Esophagus squamous epithelium (tissue), 5 donors: ENCODE measurements around the gene RNF19B. TPM values are rescaled to one million over a fixed set of nuclear protein-coding genes. Genes with fewer than 3 reads are reported as not detected.
A peak's percentile ranks its signal among the peaks of the same experiment; 100 is the strongest.

Source experiments
- DNase-seq: peaks from one replicate; lab custom pipeline; 2025; lab: John Stamatoyannopoulos, UW
- H3K27ac ChIP-seq, 4 donors: fragments of 200-600 bp; sonication (generic); one replicate each; pipeline ENCODE4 v1.5.1; 2016 to 2019; ENCODE audit warnings: mild to moderate bottlenecking in 1 of 4
- H3K27me3 ChIP-seq, 4 donors: fragments of 200-600 bp; sonication (generic); 1 replicate in 3 of 4; 2 replicates in 1 of 4; pipeline versions ENCODE4 v1.5.1 to v1.6.0; 2017 to 2021; ENCODE audit warnings: antibody characterized with exemption in 1 of 4
- H3K36me3 ChIP-seq, 3 donors: fragments of 200-600 bp; sonication (generic); one replicate each; pipeline ENCODE4 v1.5.1; 2016 to 2019
- H3K4me1 ChIP-seq, 3 donors: fragments of 200-600 bp; sonication (generic); one replicate each; pipeline ENCODE4 v1.5.1; 2017 to 2019
- H3K4me3 ChIP-seq, 4 donors: fragments of 200-600 bp; sonication (generic); 1 replicate in 3 of 4; 2 replicates in 1 of 4; pipeline ENCODE4 v1.5.1; 2016 to 2019; ENCODE audit warnings: mild to moderate bottlenecking in 2 of 4, moderate library complexity in 1 of 4
- H3K9me3 ChIP-seq, 3 donors: fragments of 200-600 bp; sonication (generic); one replicate each; pipeline ENCODE4 v1.5.1; 2016 to 2019
- POLR2A ChIP-seq, 4 donors: fragments of 450-650 bp; IDR thresholded peaks; one replicate each; pipeline ENCODE4 v1.6.1; 2017; ENCODE audit warnings: antibody characterized with exemption in 4 of 4, mild to moderate bottlenecking in 4 of 4, moderate library complexity in 3 of 4
- WGBS, 2 donors: methylation state at CpG; one replicate each; pipeline ENCODE4 v1.1.5; 2018; 5-methylcytosine and 5-hydroxymethylcytosine counted together
- intact Hi-C: fragments of 100-400 bp; cut with DNase I; formaldehyde crosslinking; loops from one replicate; pipeline ENCODE4 v1.15.0; 2022
- total RNA-seq, 4 donors: library from RNA; depleted of rRNA; stranded (reverse); fragments of >200 nt; gene quantifications; one replicate each; pipeline ENCODE4 v1.1.0, GENCODE V29; 2016
- TF ChIP-seq, protein P1 (sequence below), 6 experiments: fragments of 450-650 bp in 4 of 6; fragments of 200-600 bp in 2 of 6; sonication (generic) in 2 of 6; IDR thresholded peaks; one replicate each; pipeline ENCODE4 v1.5.1; 2016 to 2019; ENCODE audit warnings: antibody characterized with exemption in 6 of 6, mild to moderate bottlenecking in 4 of 6, moderate library complexity in 4 of 6
- donor health status: DM: yes; HTN: yes; CAD: no.

The RNF19B gene
- total RNA-seq, 4 donors from 2014 or later, result 24.2 to 61.6 (median 46.4) TPM

DNA sequence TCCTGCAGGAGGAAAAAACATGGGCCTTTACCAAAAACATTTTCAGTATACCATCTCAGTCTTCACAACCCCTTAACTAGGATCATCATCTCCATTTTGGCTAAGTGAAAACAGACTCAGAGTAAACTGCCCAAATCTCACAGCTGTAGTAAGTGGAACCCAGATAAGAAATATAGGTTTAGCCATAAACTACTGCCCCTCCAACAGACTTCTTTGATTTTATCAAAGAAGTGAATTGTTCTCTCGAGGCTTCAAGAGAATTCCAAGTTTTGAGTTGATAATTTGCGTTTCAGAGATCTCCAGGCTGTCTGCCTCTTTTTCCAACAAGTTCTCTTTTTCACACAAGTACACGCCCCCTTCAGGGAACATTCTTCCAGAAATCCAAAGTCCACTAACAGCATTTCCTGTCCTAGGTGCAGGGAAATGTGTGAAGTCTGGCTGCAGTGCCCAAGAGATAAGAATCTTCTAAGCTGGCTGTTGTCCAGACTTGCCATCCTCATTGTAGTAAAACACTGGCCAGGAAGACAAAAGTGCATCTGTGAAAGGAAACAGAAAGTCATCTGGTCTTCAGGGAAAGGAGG, 30.8 kb downstream of the RNF19B start:
- WGBS, 2 donors, result 55 to 64% methylated on average over 3 of the region's 3 CpGs
- Histone ChIP-seq H3K4me1 (peaks cover 7 to 44% (median 14%) of the 10 kb centered on the region in 3 donors), H3K27ac (peak overlapping the region in 3 of 4 donors; percentile 12 to 45 (median 38)), H3K4me3 (no peak overlapping the region), H3K9me3 (no peaks in the 10 kb centered on the region), H3K36me3 (peaks cover 4 to 45% (median 12%) of the 10 kb centered on the region in 3 donors), H3K27me3 (no peaks in the 10 kb centered on the region)
- DNase-seq, result no peak
- intact Hi-C loops, result loop anchor here (10.0 kb wide), 2 partner anchors 71 to 121 kb away; no protein-coding TSS in a partner anchor
- TF ChIP-seq POLR2A (IDR thresholded peaks at IDR 0.05), result no peak
- TF ChIP-seq, protein P1, sequence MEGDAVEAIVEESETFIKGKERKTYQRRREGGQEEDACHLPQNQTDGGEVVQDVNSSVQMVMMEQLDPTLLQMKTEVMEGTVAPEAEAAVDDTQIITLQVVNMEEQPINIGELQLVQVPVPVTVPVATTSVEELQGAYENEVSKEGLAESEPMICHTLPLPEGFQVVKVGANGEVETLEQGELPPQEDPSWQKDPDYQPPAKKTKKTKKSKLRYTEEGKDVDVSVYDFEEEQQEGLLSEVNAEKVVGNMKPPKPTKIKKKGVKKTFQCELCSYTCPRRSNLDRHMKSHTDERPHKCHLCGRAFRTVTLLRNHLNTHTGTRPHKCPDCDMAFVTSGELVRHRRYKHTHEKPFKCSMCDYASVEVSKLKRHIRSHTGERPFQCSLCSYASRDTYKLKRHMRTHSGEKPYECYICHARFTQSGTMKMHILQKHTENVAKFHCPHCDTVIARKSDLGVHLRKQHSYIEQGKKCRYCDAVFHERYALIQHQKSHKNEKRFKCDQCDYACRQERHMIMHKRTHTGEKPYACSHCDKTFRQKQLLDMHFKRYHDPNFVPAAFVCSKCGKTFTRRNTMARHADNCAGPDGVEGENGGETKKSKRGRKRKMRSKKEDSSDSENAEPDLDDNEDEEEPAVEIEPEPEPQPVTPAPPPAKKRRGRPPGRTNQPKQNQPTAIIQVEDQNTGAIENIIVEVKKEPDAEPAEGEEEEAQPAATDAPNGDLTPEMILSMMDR (IDR thresholded peaks at IDR 0.05), result peak in 1 of 6 experiments; percentile 11

DNA sequence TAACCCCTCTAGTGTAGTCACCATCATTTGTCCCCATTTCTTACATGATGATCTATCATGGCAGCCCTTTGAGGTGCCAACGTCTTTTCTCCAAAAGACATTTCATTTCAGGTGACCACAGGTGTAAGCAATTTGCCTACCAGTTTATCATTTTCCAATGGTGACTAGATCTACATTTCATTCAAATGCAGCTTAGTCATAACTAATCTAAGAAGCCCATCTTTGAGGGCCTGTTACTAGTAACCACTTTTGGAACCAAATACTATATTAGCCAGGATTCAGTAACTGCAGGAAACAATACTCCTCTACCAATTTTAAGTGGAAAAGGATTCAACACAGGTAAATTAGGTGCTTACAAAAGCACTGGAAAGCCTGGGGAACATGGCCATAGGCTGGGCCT, 32.8 kb downstream of the RNF19B start:
- intact Hi-C loops, result loop anchor here (10.0 kb wide), 2 partner anchors 73 to 123 kb away; no protein-coding TSS in a partner anchor
- no peak for DNase-seq
- Histone ChIP-seq H3K4me3 (no peak overlapping the region), H3K27me3 (no peaks in the 10 kb centered on the region), H3K36me3 (peaks cover under 1 to 26% (median 9%) of the 10 kb centered on the region in 3 donors), H3K9me3 (no peaks in the 10 kb centered on the region), H3K27ac (no peak overlapping the region), H3K4me1 (peaks cover 0 to 26% (median 3%) of the 10 kb centered on the region in 3 donors)
- 77 to 96% methylated on average over 1 of the region's 1 CpG for WGBS, 2 donors
- TF ChIP-seq, protein P1 (IDR thresholded peaks at IDR 0.05), result no peak
- no peak for TF ChIP-seq POLR2A (IDR thresholded peaks at IDR 0.05)

DNA sequence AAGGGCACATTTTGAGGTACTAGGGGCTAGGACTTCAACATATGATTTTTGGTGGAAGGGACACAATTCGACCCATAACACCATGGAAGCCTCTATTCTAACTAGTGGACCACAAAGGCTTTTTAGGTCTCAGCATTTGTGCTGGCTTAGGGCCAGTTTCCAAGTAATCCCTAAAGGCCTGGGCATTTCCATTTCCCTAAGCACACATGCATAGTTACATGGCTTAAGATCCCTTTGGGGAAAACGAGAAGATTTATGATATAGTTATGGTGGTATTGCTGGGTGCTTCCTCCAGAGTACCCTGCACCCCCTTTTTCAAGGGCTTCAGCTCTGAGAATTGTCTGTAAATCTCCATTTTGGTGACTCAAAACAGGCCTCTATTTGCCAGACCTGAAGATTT, 35.2 kb downstream of the RNF19B start:
- Histone ChIP-seq H3K9me3 (no peaks in the 10 kb centered on the region), H3K27ac (no peak overlapping the region), H3K36me3 (peaks cover 0 to 2% (median 0%) of the 10 kb centered on the region in 3 donors), H3K4me1 (peaks cover 8 to 31% (median 12%) of the 10 kb centered on the region in 3 donors), H3K27me3 (peaks cover 0 to 18% (median 2%) of the 10 kb centered on the region in 4 donors), H3K4me3 (no peak overlapping the region)
- no peak for DNase-seq
- 58 to 61% methylated on average over 2 of the region's 2 CpGs for WGBS, 2 donors
- TF ChIP-seq, protein P1 (IDR thresholded peaks at IDR 0.05), result no peak
- no peak for TF ChIP-seq POLR2A (IDR thresholded peaks at IDR 0.05)
- intact Hi-C loops, result loop anchor here (10.0 kb wide), 1 partner anchor 155 kb away; the partner anchor contains the start of gene AZIN2

DNA sequence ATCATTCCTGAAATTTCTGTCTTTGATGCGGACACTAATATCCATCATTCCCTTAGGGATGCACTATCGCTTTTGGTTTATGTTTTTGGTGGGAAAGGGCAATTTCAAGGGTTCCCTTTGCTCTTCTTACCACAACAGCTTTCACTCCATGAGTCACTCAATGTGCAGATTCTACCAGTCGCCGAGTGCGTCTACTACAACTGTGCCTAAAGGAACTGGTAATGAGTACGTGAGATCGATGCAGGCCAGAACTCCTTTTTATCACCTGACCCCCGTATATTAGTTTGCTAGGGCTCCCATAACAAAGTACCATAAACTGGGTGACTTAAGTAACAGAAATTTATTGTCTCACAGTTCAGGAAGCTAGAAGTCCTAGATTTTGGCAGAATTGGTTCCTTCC, 35.9 kb downstream of the RNF19B start:
- H3K27me3 ChIP-seq, result peaks cover 0 to 25% (median 2%) of the 10 kb centered on the region in 4 donors
- no peaks in the 10 kb centered on the region for H3K9me3 ChIP-seq
- H3K27ac ChIP-seq, result no peak overlapping the region
- no peak overlapping the region for H3K4me3 ChIP-seq
- no peaks in the 10 kb centered on the region for H3K36me3 ChIP-seq
- intact Hi-C loops, result loop anchor here (10.0 kb wide), 1 partner anchor 156 kb away; the partner anchor contains the start of gene AZIN2
- DNase-seq, result no peak
- TF ChIP-seq, protein P1 (IDR thresholded peaks at IDR 0.05), result no peak
- TF ChIP-seq POLR2A (IDR thresholded peaks at IDR 0.05), result no peak
- 79 to 85% methylated on average over 8 of the region's 8 CpGs for WGBS, 2 donors
- peaks cover 8 to 25% (median 12%) of the 10 kb centered on the region in 3 donors for H3K4me1 ChIP-seq

DNA sequence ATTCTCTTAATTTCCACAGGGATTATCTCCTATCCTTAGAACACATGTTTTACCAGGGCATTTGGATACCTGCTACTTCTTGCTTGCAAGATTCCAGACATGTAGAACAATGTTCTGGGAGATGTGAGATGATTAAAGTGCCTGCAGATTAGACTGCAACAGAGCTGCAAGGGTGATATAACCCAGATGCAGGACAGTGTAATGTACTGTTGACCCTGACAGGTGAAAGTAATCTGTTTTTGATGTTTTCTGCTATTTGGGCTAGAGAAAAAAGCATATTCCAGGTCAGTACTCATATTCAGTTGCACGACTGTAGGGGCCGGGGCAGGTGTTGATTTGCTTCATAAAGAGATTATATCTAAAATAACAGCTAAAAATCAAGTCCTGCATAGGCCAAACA, 36.3 kb downstream of the RNF19B start:
- H3K36me3 ChIP-seq, result no peaks in the 10 kb centered on the region
- H3K27ac ChIP-seq, result no peak overlapping the region
- TF ChIP-seq, protein P1 (IDR thresholded peaks at IDR 0.05), result no peak
- TF ChIP-seq POLR2A (IDR thresholded peaks at IDR 0.05), result no peak
- no peaks in the 10 kb centered on the region for H3K9me3 ChIP-seq
- intact Hi-C loops, result loop anchor here (10.0 kb wide), 1 partner anchor 157 kb away; the partner anchor contains the start of gene AZIN2
- no peak for DNase-seq
- H3K4me3 ChIP-seq, result no peak overlapping the region
- 90 to 92% methylated on average over 2 of the region's 2 CpGs for WGBS, 2 donors
- H3K27me3 ChIP-seq, result peaks cover 0 to 29% (median 2%) of the 10 kb centered on the region in 4 donors
- peaks cover 8 to 20% (median 12%) of the 10 kb centered on the region in 3 donors for H3K4me1 ChIP-seq
